NCI-H2107 treated with DMSO at 0.1 percent for 48 hours (cell line): ENCODE data around the gene EVI5.

Experiments
- DNase-seq: peaks from one replicate; lab custom pipeline; 2025; ENCODE audit not compliant: unreplicated experiment; lab: John Stamatoyannopoulos, UW

Gene EVI5

DNA sequence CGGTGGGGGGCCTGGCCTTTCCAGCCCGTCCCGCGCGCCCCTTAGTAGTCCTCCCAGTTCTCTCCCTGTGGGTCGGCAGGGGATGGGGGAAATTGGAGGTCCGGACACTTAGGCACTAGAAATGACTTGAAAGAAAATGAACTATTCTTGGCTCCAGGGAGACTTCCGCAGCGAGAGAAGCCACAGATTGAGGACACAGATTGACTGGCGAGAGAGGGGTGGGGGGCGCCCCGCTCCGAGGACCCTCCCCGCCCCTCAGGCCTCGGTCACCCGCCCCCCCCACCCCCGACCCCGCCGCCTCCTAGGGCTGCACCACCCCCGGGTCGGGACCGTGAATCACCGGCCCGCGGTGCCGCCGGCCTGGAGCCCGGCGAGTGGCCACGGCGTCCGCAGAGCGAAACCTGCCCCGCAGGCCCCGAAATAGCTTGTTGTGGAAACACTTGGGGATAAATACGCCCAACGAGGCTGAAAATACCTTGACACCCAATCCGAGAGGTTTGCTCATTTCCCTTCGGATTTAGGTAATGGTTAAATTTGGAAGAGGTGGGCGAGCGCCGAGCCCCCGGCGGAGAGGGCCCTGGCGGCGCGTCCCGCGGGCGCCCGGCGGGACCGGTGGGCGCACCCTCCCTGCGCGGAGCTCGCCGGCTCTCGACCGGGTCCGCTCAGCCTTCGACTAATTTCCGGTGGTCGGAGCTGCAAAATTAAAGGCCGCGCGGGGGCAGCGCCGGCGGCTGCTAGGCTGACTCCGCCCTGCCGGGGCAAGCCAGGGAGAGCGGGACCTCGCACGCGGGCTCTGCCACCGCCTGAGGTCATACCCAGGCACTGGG, 298.4 kb downstream of the EVI5 start, which contains the start of gene GFI1:
Gene GFI1, minus strand, starts transcription at position 675 of the 827 bp plus-strand sequence. CDS start 3,438 bp downstream, outside the sequence.
- no peak for DNase-seq

DNA sequence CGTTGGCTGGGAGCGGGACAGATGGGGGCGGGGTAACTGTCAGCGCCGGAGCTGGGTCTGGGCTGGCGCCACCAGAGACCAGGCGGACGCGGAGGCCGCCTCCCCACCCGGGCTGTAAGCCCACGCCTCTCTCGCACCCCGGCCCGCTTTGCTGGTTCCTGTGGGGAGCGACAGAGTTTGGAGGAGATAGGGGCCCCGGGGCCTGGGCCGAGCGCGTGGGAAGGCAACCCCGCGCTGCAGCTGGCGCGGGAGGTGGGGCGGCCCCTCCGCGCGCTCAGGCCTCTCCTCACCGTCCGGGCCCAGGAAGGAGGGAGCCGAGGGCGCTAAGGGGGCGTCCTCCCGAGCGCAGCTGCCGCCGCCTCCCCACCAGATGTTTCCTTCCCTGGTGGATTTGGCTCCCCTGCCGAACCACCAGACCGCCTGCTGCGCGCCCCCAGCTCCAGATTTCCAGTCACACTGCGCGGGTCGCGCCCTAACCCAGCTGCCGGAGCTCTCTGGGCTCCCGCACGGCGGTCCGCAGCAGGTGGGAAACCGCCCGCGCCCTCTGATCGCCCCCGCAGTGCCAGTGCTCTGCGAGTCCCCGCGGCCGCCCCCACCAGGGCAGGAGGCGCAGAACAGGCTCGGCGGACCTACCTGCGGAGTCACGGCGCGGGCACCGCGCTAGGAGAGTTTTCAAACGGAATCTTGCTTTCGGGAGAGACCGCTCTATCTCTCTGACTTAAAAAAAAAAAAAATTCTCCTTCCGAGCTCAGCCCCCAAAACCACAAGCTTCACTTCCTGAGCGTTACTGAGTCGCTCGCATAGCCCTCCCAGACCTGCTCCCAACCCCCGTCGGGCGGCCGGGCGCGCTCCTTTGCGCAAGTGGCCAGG, 299.3 kb downstream of the EVI5 start:
- peak; percentile 63 for DNase-seq

DNA sequence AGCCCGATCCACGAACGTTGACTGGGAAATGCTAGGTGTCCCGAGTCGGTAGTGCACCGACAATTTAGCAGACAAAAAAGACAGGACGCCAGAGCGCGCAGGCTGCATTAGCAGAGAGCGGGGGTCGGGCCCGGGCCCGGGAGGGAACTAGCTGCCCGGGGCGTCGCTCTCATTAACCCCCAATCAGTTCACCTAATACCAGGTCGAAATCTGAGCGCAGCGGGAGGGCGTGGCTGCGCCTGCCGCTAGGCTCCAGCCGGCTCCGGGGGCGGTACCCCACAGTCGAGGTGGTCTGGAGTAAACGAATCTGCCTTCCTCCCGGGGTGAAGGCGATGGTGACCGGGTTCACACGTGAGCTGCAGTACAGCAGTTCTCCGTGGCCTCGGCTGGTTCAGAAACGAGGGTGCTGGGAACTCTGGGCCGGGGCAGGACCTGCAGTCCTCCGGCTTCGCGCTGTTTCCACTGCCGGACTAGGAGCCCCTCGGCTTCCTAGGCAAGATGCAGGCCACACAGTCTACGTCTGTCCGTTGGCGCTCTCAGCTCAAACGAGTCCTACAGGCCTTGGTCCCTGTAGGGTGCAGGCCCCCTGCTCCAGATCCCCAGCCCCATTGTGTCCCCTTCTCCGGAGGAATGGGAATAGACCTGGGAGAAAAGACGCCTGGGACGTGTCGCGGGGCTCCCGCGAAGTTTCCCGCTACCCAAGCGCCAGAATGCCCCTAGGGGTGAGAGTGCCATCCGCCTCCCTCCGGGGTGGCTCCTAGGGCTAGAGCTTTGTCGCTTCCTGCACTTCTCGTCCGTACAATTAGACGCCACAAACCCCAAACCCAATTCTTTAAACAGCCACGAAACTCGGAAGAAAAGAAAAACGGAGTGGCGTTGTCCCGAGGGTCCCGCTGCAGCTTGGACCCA, 300.2 kb downstream of the EVI5 start:
- peak; percentile 51 for DNase-seq

DNA sequence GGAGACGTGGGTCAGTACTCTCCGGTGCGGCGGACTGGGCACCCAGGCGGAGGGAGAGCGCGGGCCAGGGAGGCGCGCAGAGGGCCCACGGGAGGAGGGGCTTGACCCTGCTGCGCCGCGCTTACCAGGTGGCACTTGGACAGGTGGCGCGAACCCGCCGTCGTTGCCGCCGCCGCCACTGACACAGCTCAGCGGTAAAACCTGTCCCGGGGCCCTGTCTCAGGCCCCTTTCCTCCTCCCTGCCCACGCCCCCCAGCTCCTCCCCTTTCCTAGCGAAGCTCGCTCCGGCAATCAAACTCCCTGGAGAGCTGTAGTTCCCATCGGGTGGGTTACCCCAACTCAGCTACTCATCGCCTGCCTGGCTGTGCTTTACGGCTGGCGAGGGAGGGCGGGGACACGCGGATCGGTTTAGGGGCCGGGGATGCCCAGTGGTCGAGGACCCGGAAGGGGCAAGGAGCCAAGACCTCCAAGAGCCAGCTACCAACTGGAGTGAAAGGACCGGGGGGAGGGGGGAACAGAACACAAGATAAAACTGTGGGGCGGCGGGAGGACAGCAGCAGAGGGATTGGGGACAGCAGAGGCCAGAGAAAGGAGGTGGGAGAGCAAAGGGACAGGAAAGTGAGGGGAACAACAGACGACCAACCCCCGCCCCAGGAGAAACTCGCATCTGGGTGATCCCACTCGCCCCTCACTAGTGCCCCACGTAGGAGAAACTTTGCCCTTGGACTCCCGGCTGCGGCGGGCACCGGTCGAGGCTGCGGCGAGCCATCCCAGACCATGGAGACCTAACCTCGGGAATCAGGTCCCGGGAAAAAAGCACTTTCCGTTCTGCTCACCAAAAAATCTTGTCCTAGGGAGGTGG, 301.1 kb downstream of the EVI5 start:
- DNase-seq = peak; percentile 49

DNA sequence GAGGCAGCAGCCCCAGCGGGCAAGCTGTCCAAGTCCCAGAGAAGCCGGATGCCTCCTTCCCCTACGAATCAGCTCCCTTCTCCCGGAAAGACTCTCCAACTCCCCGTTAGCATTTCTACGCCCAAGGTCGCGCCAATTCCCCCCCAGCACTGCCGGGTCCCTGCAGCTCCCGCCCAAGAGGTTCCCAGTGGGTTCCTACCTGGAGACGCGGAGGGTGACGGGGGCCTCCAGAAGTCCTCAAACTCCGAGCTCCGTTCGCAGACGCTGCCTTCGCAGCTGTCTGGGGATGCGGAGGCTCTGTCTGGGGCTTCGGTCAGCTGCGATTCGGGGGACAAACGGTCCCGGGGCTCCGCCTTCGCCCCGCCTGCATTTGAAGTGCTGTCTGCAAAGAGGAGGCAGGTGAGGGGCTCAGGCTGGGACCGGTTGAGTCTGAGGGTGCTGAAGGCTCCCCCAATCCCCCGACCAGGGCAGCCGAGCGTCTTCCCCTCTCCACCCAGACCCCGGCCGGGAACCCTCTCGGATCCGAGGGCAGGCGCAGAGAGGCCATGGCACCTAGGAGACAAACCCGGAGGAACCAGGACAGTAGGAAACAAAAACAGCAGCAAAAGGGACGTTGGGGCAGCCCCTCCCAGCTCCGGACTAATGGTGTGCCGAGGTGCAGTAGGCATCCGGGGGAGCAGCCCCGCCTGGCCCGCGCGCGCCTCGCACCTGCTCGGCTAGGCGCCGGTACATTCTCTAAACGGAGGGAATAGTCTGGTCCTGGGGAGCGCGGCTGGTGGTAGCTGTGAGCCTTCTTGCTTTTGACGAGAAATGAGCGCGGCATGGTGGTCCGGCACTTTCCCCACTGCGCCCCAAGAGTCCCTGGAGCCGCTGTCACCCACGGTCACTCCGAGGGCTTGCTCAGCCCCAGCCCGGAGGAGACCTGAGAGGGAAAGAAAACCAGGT, 302.0 kb downstream of the EVI5 start:
- DNase-seq = peak; percentile 42

DNA sequence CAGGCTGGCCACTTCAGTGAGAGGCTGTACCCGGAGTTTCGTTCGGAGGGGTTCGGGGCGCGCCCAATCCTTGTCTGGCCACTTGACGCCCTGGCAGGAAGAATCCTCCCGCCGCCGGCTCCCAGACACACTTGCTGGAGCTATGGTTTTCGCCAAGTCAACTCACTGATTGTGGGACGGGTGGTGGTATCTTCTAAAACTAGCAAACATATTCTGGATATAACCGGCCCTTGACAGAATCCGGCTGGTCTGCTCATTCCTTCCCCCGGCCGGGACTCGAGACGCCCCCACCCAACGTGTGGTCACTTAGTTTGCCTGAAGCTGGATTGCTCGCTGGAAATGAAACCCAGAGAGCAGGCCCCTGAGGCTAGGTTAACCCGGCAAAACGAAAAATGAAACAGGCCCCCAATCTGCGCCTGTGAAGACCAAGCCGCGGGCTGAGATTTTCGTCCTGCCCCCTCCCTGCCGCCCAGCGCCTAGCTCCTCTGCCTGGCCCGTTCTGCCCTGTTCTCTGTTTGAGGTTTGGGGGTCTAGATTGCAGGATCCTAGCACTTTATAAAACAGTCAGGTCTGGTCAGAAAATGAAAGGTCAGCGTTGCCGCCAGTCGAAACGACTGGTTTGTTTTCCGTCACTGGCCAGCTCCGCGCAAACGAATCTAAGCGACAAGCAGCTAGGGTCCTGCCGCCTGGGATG, 302.8 kb downstream of the EVI5 start:
- no peak for DNase-seq

DNA sequence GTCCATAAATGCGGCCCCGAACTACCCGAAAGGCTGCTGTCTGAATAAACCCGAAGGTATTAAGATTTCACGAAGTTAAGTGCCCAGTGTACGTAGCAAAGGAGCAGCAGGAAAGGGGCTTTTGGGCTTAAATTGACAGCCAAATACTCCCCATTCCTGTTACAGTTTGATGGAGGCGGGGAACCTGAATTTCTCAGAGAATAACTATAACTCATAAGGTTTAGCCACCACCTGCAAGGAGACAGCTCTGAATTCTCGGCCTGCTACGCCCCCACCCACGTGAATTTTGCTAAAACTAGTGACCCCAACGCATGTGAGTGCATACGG, 303.3 kb downstream of the EVI5 start:
- DNase-seq = no peak

DNA sequence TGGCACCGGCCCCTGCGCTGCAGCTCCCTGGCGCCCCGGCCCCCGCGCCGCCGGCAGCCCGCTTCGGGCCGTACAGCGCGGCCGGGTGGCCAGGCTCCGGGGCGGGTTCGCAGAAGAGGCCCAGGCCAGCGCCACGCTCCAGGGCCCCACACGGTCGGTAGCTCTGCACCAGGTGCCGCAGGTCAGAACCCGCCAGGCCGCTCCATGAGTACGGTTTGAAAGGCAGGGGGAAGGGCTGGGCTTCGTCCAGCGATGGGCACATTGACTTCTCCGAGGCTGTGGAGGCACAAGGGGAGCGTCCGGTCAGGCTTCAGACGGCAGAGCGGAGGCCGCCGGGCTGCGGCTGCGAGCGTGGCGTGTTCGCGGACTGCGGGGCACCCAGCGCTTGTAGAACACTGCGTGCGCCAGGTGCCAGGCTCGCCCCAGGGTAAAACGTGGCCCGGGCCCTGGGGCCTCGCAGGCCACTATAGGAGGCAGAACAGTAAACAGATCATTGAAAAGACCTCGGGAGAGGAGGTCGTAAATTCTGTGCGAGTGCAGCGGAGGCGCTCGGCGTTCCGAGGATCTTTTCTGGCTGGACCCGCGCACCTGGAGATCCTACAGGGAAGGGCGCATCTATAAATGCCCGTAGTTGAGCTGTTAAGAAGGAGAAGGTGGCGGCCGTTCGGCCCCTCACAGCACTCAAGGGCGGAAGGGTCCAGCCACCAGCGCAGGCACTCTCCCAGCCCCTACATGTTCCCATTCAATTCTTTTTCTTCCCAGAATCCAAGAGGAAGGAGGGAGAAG, 303.9 kb downstream of the EVI5 start:
- no peak for DNase-seq

DNA sequence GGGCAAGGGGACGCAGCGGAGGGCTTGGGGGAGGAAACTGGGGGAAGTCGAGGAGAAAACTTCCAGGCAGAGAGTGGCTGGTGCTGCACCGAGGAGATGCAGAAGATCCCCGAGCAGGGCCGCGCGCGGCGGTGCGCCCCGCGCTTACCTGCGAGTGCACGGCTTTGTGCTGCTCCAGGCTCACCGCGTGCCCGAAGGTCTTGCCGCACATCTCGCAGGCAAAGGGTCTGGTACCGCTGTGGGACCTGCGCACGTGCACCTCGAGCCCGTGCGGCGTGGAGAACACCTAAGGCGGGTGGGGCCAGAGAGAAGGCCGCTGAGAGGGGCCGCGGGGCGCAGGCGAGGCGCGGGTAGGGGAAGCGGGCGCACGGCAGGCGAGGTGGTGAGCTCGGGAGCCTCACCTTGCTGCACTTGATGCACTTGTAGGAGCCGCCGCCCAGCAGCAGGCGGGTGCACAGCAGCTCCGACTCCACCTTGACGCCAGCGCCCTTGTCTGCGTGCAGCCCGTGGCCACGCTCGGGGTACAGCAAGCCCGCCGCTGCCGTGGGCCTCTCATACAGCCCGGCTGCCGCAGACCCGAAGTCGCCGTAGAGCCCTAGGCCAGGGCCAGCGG, 304.6 kb downstream of the EVI5 start:
- DNase-seq = no peak

DNA sequence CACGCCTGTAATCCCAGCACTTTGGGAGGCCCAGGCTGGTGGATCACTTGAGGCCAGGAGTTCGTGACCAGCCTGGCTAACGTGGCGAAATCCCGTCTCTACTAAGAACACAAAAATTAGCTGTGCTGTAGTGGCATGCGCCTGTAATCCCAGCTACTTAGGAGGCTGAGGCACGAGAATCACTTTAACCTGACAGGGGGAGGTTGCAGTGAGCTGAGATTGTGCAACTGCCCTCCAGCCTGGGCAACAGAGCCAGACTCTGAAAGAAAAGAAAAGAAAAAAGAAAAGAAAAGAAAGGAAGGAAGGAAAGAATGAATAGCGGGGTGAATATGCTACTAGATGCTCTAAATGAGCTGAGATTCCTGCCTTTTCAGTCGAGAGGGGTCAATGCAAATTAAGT, 305.3 kb downstream of the EVI5 start:
- no peak for DNase-seq

DNA sequence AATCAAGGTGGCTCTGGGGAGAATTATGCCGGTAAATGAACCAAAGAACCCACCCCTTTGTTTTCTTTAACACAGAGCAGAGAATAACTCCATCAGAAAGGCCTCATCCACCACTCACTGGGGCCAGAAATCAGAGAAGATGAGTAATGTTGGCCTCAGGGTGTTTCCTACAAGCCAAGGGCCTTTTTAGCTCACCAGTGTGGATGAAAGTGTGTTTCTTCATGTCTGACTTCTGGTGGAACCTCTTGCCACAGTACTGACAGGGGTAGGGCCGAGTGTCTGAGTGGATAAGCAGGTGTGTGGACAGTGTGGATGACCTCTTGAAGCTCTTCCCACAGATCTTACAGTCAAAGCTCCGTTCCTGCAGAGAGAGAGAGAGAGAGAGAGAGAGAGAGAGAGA, 306.5 kb downstream of the EVI5 start:
- no peak for DNase-seq

DNA sequence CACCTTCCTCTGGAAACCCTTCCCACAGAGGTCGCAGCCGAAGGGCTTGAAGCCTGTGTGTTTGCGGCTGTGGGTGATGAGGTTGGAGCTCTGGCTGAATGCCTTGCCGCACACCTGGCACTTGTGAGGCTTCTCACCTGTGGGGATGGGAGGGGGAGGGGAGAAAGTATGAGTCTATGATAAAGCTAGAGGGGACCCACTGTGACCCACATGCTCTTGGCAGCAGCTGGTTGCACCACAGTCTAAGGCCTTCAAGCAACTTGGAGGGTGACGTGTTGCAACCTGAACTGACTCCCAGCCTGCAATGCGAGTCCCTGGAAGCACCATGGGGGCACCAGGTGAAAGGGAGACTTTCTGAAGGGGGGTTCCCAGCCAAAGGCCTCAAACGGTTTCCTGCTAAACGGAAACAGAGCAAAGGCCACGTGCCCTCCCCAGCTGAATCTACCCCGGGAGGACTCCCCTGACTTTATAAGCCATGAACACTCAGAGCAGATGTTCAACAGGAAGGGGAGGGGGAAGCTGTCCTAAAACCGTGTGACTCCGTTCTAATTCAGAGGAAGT, 308.8 kb downstream of the EVI5 start:
- peak; percentile 95 for DNase-seq

DNA sequence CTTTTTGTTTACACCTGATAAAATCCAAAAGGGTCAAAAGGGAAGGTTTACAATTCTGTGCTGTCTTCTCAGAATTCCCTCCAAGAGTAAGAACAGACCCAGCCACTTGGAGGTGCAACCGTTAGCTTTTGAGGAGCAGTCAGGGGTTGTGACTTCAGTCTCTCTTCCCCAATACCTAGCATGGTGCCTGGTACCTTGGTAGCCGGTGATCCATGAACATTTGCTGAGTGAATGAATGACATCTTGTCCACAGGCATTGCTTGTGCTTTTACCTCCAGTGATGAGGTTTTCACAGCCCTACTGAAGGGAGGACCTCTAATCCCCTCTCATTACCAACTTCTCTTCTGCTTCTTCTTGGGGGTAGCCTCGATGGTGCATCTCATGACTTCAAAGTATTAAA, 309.9 kb downstream of the EVI5 start:
- DNase-seq = no peak

DNA sequence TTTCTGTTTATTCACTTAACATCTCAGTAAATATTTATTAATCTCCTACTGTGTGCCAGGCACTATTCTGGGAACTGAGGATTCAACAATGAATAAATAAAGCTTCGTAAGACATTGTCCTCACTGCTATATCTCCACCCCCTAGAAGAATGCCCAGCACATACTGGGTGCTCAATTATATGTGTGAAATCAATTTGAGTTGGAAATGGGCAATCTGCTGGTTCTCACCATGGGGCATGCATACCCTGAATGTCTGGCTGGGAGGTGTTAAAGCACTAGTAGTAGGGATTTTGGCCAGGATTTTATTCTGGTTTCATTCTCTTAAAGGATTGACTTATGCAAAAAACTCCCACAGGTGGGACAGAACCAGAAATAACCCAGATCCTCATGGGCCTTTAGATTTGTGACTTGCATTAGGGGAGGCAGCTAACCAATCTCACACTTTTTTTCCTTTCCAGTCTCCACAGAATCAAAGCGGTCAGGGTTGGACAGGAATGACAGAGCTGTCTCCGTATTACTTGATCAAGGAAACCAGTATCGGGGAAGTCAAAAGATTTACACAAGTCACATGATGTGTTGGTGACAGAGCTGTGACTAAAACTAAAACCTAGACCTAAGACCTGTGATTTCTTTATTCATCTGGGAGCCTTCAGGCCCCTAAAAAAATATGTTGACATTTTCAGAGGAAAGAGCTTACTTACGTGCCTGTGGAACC, 311.0 kb downstream of the EVI5 start:
- no peak for DNase-seq

DNA sequence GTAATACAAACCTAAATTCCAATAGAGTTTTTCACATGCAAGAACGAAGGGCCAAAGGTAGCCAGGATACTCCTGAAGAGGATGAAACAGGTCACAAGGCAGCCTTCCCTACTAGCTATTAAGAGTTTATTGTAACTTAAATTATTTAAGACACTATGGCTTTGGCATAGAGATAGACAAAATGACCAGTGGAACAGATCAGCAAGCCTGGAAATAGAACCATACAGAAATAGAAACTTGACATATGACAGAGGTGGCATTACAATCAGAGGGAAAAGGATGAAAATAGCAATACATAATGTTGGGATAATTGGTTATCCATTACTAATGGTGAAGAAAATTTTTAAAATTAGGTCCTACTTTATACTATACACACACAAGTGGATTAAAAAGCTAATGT, 314.7 kb downstream of the EVI5 start:
- no peak for DNase-seq

DNA sequence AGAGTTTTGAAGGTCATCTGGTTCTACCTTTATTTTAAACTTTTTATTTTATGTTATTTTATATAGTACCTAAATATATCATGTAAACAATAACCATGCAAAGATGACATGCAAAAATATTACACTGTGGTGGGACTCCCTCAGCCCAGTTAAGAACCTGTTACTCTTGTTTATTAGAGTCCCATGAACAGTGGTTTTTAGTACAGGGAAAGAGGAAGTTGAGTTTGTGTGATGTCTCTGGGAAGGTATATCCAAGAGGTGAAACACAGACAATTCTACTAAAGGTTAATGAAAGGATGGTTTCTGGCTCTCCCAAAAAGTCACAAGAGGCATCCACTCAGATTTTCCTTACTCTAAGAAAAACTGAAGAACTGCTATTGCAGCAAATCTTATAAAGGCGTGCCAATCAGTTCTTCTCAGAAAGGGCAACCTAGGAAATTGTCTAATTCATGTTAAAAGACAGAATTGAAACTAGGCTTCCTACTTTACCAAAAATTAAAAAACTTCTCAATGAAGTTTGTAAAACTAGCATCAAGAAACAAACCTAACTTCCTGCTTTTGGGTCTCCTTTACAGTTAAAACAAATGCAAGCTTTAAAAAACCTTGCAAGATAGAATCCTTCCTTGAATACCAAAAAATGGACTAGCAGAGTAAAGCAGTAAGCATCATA, 318.1 kb downstream of the EVI5 start:
- DNase-seq = no peak
